GM12878 (cell line): ENCODE measurements around the gene FXYD6. TPM values are rescaled to one million over a fixed set of nuclear protein-coding genes. Genes with fewer than 3 reads are reported as not detected.

Experiments used
- ATAC-seq: fragments of 200-7000 bp; cut with Tn5 transposase; 3 replicates; pipeline ENCODE4 v1.9.1; 2020; ENCODE audit warnings: mild to moderate bottlenecking, moderate library complexity
- BruUV-seq: library from RNA; stranded (reverse); fragments of 400-500 nt; replicated peaks from 2 replicates; lab custom pipeline; 2021; lab: Mats Ljungman, UMichigan
- CTCF ChIA-PET: fragments of 300-600 bp; sonication (Branson Sonifier 250); formaldehyde crosslinking; extraction: SDS; loops from one replicate; lab custom pipeline; 2021; ENCODE audit warnings: inconsistent platforms; lab: Yijun Ruan, JAX
- POLR2A ChIA-PET: fragments of 350-600 bp; formaldehyde crosslinking; extraction: SDS; loops from one replicate; lab custom pipeline; 2021; ENCODE audit warnings: inconsistent platforms; lab: Charles Lee
- RAD21 ChIA-PET: fragments of 300-600 bp; sonication (Branson Sonifier 250); formaldehyde crosslinking; loops from one replicate; lab custom pipeline; 2023; ENCODE audit warnings: antibody characterized with exemption; ENCODE audit not compliant: unreplicated experiment; lab: Charles Lee
- SMC1A ChIA-PET: fragments of 300-600 bp; sonication (Branson Sonifier 250); formaldehyde crosslinking; loops from one replicate; lab custom pipeline; 2023; ENCODE audit not compliant: unreplicated experiment, uncharacterized antibody; lab: Charles Lee
- DNase-seq: peaks from one replicate; pipeline ENCODE4 v3.0.0-alpha.2; 2011; ENCODE audit warnings: low read depth, low spot score
- FAIRE-seq: peaks from 3 replicates; lab custom pipeline; 2011; peaks lifted over from hg19 to GRCh38; lab: Jason Lieb, UNC
- H2AFZ ChIP-seq: 2 replicates; pipeline ENCODE4 v1.6.0; 2011; ENCODE audit warnings: low read depth, low read length, control low read depth; ENCODE audit not compliant: control insufficient read depth
- H3K27ac ChIP-seq: 2 replicates; pipeline ENCODE4 v1.5.1; 2011; ENCODE audit warnings: control low read depth; ENCODE audit not compliant: control insufficient read depth, insufficient read depth
- H3K27me3 ChIP-seq, 2 experiments: replicated peaks in 1 of 2; 2 replicates each; pipeline versions ENCODE4 v1.6.0 to v1.6.1; 2011; ENCODE audit warnings: low read length in 1 of 2; ENCODE audit not compliant: control insufficient read depth in 2 of 2, insufficient read depth in 2 of 2
- H3K36me3 ChIP-seq, 2 experiments: 2 replicates each; pipeline ENCODE4 v1.5.1; 2011; ENCODE audit warnings: low read length in 1 of 2; ENCODE audit not compliant: control insufficient read depth in 2 of 2, insufficient read depth in 2 of 2
- H3K4me1 ChIP-seq: 2 replicates; pipeline ENCODE4 v1.6.1; 2011; ENCODE audit warnings: mild to moderate bottlenecking, low read length, moderate library complexity, mixed read lengths; ENCODE audit not compliant: control insufficient read depth, insufficient read depth
- H3K4me2 ChIP-seq: 2 replicates; pipeline ENCODE4 v1.6.0; 2011; ENCODE audit warnings: control low read depth; ENCODE audit not compliant: control insufficient read depth, insufficient read depth
- H3K4me3 ChIP-seq: fragments of 200-600 bp; sonication (generic); 2 replicates; pipeline ENCODE4 v1.5.1; 2016
- H3K79me2 ChIP-seq: 2 replicates; pipeline ENCODE4 v1.6.0; 2011; ENCODE audit warnings: low read length; ENCODE audit not compliant: control insufficient read depth, insufficient read depth
- H3K9ac ChIP-seq: 2 replicates; pipeline ENCODE4 v1.8.0; 2011; ENCODE audit warnings: low read length, control low read depth, mixed read lengths; ENCODE audit not compliant: control insufficient read depth, insufficient read depth
- H3K9me3 ChIP-seq: replicated peaks from 3 replicates; pipeline ENCODE4 v1.5.1; 2011; ENCODE audit warnings: mild to moderate bottlenecking, low read length; ENCODE audit not compliant: control insufficient read depth, insufficient read depth
- H4K20me1 ChIP-seq: 2 replicates; pipeline ENCODE4 v1.6.0; 2011; ENCODE audit not compliant: control insufficient read depth, insufficient read depth
- BHLHE40 ChIP-seq, 2 experiments: fragments of 450-650 bp in 1 of 2; IDR thresholded peaks; 2 replicates each; pipeline ENCODE4 v1.6.1; 2011 to 2017; ENCODE audit warnings: low read depth in 2 of 2, borderline replicate concordance in 1 of 2, improper control_type of control experiment in 1 of 2, low read length in 1 of 2, mild to moderate bottlenecking in 1 of 2
- CEBPB ChIP-seq, 2 experiments: fragments of 150-350 bp in 1 of 2; IDR thresholded peaks; 2 replicates each; pipeline ENCODE4 v1.6.1; 2012 to 2014; ENCODE audit warnings: low read depth in 2 of 2, low read length in 2 of 2, borderline replicate concordance in 1 of 2, inconsistent platforms in 1 of 2
- FOS ChIP-seq: IDR thresholded peaks from 3 replicates; pipeline ENCODE4 v1.6.1; 2011; ENCODE audit warnings: borderline replicate concordance; ENCODE audit not compliant: insufficient read length; ENCODE audit errors: extremely low read depth
- MEF2B ChIP-seq: fragments of 450-650 bp; IDR thresholded peaks from 2 replicates; pipeline ENCODE4 v1.6.1; 2018; ENCODE audit warnings: mild to moderate bottlenecking, moderate library complexity; ENCODE audit not compliant: partially characterized antibody, poor library complexity, severe bottlenecking
- PML ChIP-seq: IDR thresholded peaks from 2 replicates; pipeline ENCODE4 v1.6.1; 2012; ENCODE audit warnings: low read length, inconsistent platforms
- SKIL ChIP-seq: fragments of 450-650 bp; IDR thresholded peaks from 2 replicates; pipeline ENCODE4 v1.6.1; 2017; ENCODE audit warnings: mild to moderate bottlenecking, low read depth, inconsistent platforms; ENCODE audit not compliant: poor library complexity, severe bottlenecking
- SMARCA5 ChIP-seq: fragments of 450-650 bp; IDR thresholded peaks from 2 replicates; pipeline ENCODE4 v1.6.1; 2017; ENCODE audit warnings: mild to moderate bottlenecking
- TAF1 ChIP-seq: IDR thresholded peaks from 2 replicates; pipeline ENCODE4 v1.6.1; 2011; ENCODE audit warnings: mild to moderate bottlenecking, low read depth, low read length, borderline replicate concordance
- ZBTB4 ChIP-seq: fragments of 450-650 bp; formaldehyde crosslinking; IDR thresholded peaks from 2 replicates; pipeline ENCODE4 v1.4.0; 2022; ENCODE audit warnings: mild to moderate bottlenecking, moderate library complexity
- ZNF622 ChIP-seq: fragments of 450-650 bp; IDR thresholded peaks from 2 replicates; pipeline ENCODE4 v1.6.1; 2017; ENCODE audit warnings: mild to moderate bottlenecking, inconsistent platforms
- WGBS: methylation state at CpG from one replicate; pipeline ENCODE4 v1.1.6; 2016; ENCODE audit warnings: low lambda C conversion rate; ENCODE audit not compliant: insufficient replicate concordance, insufficient coverage; ENCODE audit errors: missing lambda C conversion rate; 5-methylcytosine and 5-hydroxymethylcytosine counted together
- in situ Hi-C: fragments of 300-500 bp; cut with MboI; formaldehyde crosslinking; loops from 9 replicates; pipeline ENCODE4 v1.14.3; 2018; ENCODE audit warnings: mixed read lengths
- intact Hi-C: fragments of 100-400 bp; cut with micrococcal nuclease; formaldehyde crosslinking; loops from one replicate; pipeline ENCODE4 v1.14.2; 2022; ENCODE audit not compliant: unreplicated experiment
- polyA plus RNA-seq, 11 experiments: library from polyadenylated mRNA; depleted of rRNA in 4 of 11; unstranded in 6 of 11; stranded (reverse) in 5 of 11; fragments of >200 nt; fragmentation: Nextera tagmentation in 4 of 11; fragmentation: Illumina TruSeq in 1 of 11; extraction: Ambion mirVana in 4 of 11; extraction: Trizol in 1 of 11; gene quantifications; 1 replicate in 1 of 11; 2 replicates in 10 of 11; pipeline versions ENCODE4 v1.2.1 to v1.2.3, GENCODE V29; 2011 to 2016; ENCODE audit warnings: inconsistent platforms in 2 of 11, missing spikeins in 2 of 11, low read depth in 1 of 11
- total RNA-seq, 4 experiments: library from RNA; depleted of rRNA in 3 of 4; stranded (reverse); fragments of >200 nt in 3 of 4; fragmentation: Illumina TruSeq in 1 of 4; extraction: Trizol in 1 of 4; gene quantifications; 2 replicates each; pipeline versions ENCODE4 v1.2.1 to v1.2.3, GENCODE V29; 2013 to 2021

FXYD6 gene
- total and polyA plus RNA-seq, 10 of the 15 experiments (the other 5 are each of a cell fraction or from before 2014, with no cell fraction given) = 0.09 to 2.0 (median 0.23) TPM; not detected in 2

GRCh38 chr11:117878314-117878938, 2.0 kb upstream of the FXYD6 start:
- no peak for FAIRE-seq
- Histone ChIP-seq H3K9ac (no peak overlapping the region), H3K4me3 (no peak overlapping the region), H3K4me1 (no peaks in the 10 kb centered on the region), H3K9me3 (no peaks in the 10 kb centered on the region), H3K4me2 (no peak overlapping the region), H3K27ac (no peak overlapping the region), H3K79me2 (no peaks in the 10 kb centered on the region), H3K36me3 (no peaks in the 10 kb centered on the region), H4K20me1 (no peaks in the 10 kb centered on the region; the same call in 1 of the 2 replicates)
- ChIA-PET POLR2A (no interaction called here), CTCF (interaction anchor here (1.4 kb wide), 1 partner anchor 69 kb away, joined by 3 read pairs; no protein-coding TSS in a partner anchor)
- intact Hi-C loops = no loop called here
- ATAC-seq = no peak
- DNase-seq = no peak
- WGBS = 33% methylated on average over 6 of the region's 6 CpGs
- TF ChIP-seq SMARCA5 (no peak), CEBPB (IDR thresholded peaks at IDR 0.05; ENCODE audit: borderline replicate concordance in 1 of 2, low read depth in 2 of 2, low read length in 2 of 2) (no peak), SKIL (no peak), MEF2B (no peak), ZNF622 (no peak), TAF1 (no peak), ZBTB4 (no peak), PML (no peak), FOS (no peak), BHLHE40 (IDR thresholded peaks at IDR 0.05; ENCODE audit: borderline replicate concordance in 1 of 2, low read depth in 2 of 2, low read length in 1 of 2) (no peak)
- TF ChIP-seq, all 136 proteins: peak for 0
- peaks cover 18% of the 10 kb centered on the region in 2 experiments; a peak in 3 of 4 replicates for H3K27me3 ChIP-seq
- no TSS peak for BruUV-seq
- no peak overlapping the region for H2AFZ ChIP-seq
- ChIA-PET SMC1A (interaction anchor here (0.6 to 2.0 kb wide), 4 partner anchors 55 to 647 kb away, joined by 3 to 7 read pairs (median 4); partner anchors contain the start of gene FXYD2), RAD21 (no interaction called here)
- in situ Hi-C loops = no loop called here
